ENCODE data around the gene FBXO45.
A peak's percentile ranks its signal among the peaks of the same experiment; 100 is the strongest.
"Not testable (repeated sequence)": the region's sequence is repeated elsewhere in the genome, so short reads cannot be mapped to it uniquely, and the experiment has no call there.

FBXO45 gene

GRCh38 chr3:196568246-196569002 lies at the start of gene FBXO45, which contains the start of gene WDR53:
Gene FBXO45 (plus strand): TSS chr3:196568660. CDS start chr3:196568985, 325 bp downstream.
Gene WDR53 (minus strand): TSS chr3:196568554. CDS start chr3:196561475, 7,079 bp downstream.
- peak; percentile 78 for DNase-seq (ENCODE audit: low read depth)

GRCh38 chr3:196518966-196519717 lies 49.3 kb upstream of the FBXO45 start:
- DNase-seq (ENCODE audit: low read depth) = peak; percentile 53

GRCh38 chr3:196519718-196520082 lies 48.8 kb upstream of the FBXO45 start:
- DNase-seq (ENCODE audit: low read depth) = no peak

GRCh38 chr3:196521291-196521690 lies 47.2 kb upstream of the FBXO45 start:
- DNase-seq (ENCODE audit: low read depth) = not testable (repeated sequence)

- no peak for DNase-seq (ENCODE audit: low read depth)
Measured at GRCh38 chr3:196523841-196524240, 44.6 kb upstream of the FBXO45 start.

- no peak for DNase-seq (ENCODE audit: low read depth)
Measured at GRCh38 chr3:196524527-196524926, 43.9 kb upstream of the FBXO45 start.

GRCh38 chr3:196525141-196525540 lies 43.3 kb upstream of the FBXO45 start:
- DNase-seq (ENCODE audit: low read depth) = no peak

- no peak for DNase-seq (ENCODE audit: low read depth)
Measured at GRCh38 chr3:196528639-196529233, 39.7 kb upstream of the FBXO45 start.

- no peak for DNase-seq (ENCODE audit: low read depth)
Measured at GRCh38 chr3:196531418-196531817, 37.0 kb upstream of the FBXO45 start.

- DNase-seq (ENCODE audit: low read depth) = no peak
Measured at GRCh38 chr3:196533260-196533681, 35.2 kb upstream of the FBXO45 start.

GRCh38 chr3:196537319-196537984 lies 31.0 kb upstream of the FBXO45 start:
- no peak for DNase-seq (ENCODE audit: low read depth)

GRCh38 chr3:196541684-196542445 lies 26.6 kb upstream of the FBXO45 start:
- DNase-seq (ENCODE audit: low read depth) = no peak

GRCh38 chr3:196544491-196544992 lies 23.9 kb upstream of the FBXO45 start:
- no peak for DNase-seq (ENCODE audit: low read depth)

- DNase-seq (ENCODE audit: low read depth) = no peak
Measured at GRCh38 chr3:196546537-196546936, 21.9 kb upstream of the FBXO45 start.

- no peak for DNase-seq (ENCODE audit: low read depth)
Measured at GRCh38 chr3:196547067-196547466, 21.4 kb upstream of the FBXO45 start.

- not testable (repeated sequence) for DNase-seq (ENCODE audit: low read depth)
Measured at GRCh38 chr3:196549312-196549711, 19.1 kb upstream of the FBXO45 start.

- not testable (repeated sequence) for DNase-seq (ENCODE audit: low read depth)
Measured at GRCh38 chr3:196550172-196550571, 18.3 kb upstream of the FBXO45 start.

GRCh38 chr3:196552253-196552652 lies 16.2 kb upstream of the FBXO45 start:
- no peak for DNase-seq (ENCODE audit: low read depth)

- no peak for DNase-seq (ENCODE audit: low read depth)
Measured at GRCh38 chr3:196553551-196553950, 14.9 kb upstream of the FBXO45 start.

GRCh38 chr3:196554205-196554604 lies 14.3 kb upstream of the FBXO45 start:
- DNase-seq (ENCODE audit: low read depth) = no peak

- no peak for DNase-seq (ENCODE audit: low read depth)
Measured at GRCh38 chr3:196555295-196555694, 13.2 kb upstream of the FBXO45 start.

Data from HS-5 (cell line).